Pancreas (tissue), 10 donors: ENCODE results near the gene PTPRR. TPM values are rescaled to one million over a fixed set of nuclear protein-coding genes. Genes with fewer than 3 reads are reported as not detected.

Experiments
- ATAC-seq, 4 donors: fragments of 200-7000 bp; cut with Tn5 transposase; one replicate each; pipeline versions ENCODE4 v1.8.0 to v1.9.1; 2020; ENCODE audit warnings: mild to moderate bottlenecking in 4 of 4, moderate library complexity in 4 of 4
- DNase-seq, 6 donors: peaks; one replicate each; pipeline ENCODE4 v3.0.0-alpha.2; 2020
- FAIRE-seq: peaks from 2 replicates; lab custom pipeline; 2012; peaks lifted over from hg19 to GRCh38; lab: Jason Lieb, UNC
- H3K27ac ChIP-seq, 4 donors: fragments of 200-600 bp; sonication (generic); 1 replicate in 3 of 4; 2 replicates in 1 of 4; pipeline versions ENCODE4 v1.5.0 to v1.8.0; 2020
- H3K27me3 ChIP-seq, 4 donors: fragments of 200-600 bp; one replicate each; pipeline ENCODE4 v1.8.0; 2021
- H3K36me3 ChIP-seq, 3 donors: fragments of 200-600 bp; sonication (generic) in 1 of 3; one replicate each; pipeline versions ENCODE4 v1.5.0 to v1.8.0; 2020 to 2021
- H3K4me1 ChIP-seq, 3 donors: fragments of 200-600 bp; one replicate each; pipeline ENCODE4 v1.8.0; 2021
- H3K4me3 ChIP-seq, 4 donors: fragments of 200-600 bp; sonication (generic) in 2 of 4; one replicate each; pipeline versions ENCODE4 v1.5.0 to v1.8.0; 2020 to 2021
- H3K9me3 ChIP-seq, 4 donors: fragments of 200-600 bp; one replicate each; pipeline ENCODE4 v1.8.0; 2021
- CTCF ChIP-seq, 4 donors: fragments of 200-600 bp; sonication (generic) in 3 of 4; IDR thresholded peaks; one replicate each; pipeline versions ENCODE4 v1.5.0 to v1.8.0; 2021; ENCODE audit warnings: antibody characterized with exemption in 4 of 4
- WGBS, 2 donors: extraction: QIAGEN DNeasy Blood & Tissue Kit; methylation state at CpG; one replicate each; pipeline ENCODE4 v1.1.7; 2013; 5-methylcytosine and 5-hydroxymethylcytosine counted together
- intact Hi-C, 3 donors: fragments of 100-400 bp; cut with DNase I; formaldehyde crosslinking; loops; one replicate each; pipeline versions ENCODE4 v1.11.1 to v1.14.2; 2022
- polyA plus RNA-seq, 2 donors: library from polyadenylated mRNA; stranded (reverse); fragments of 200-250 nt; gene quantifications; one replicate each; pipeline ENCODE4 v1.2.3, GENCODE V29; 2013
- total RNA-seq, 6 donors: library from RNA; stranded (reverse); fragmentation: NEBNext Ultra II Directional in 4 of 6; extraction: Animal tissue kit (Norgen Biotek cat#: 25700) in 4 of 6; gene quantifications; one replicate each; pipeline versions ENCODE4 v1.2.1 to v1.2.4, GENCODE V29; 2021 to 2023
- donor health status: healthy with polysubstance abuse.
- donor health status: DM: no; HTN: no; CAD: no; lungs with moderate emphysema.
- donor health status: DM: no; HTN: no; CAD: no.
- donor health status: control.
- donor health status: control.
- donor health status: Bipolar disorder and iron deficiency.
- donor health status: DM: yes; HTN: yes; CAD: no.
- donor health status: DM: no; HTN: no; CAD: no.
- donor health status: DM: no; HTN: no; CAD: no.
- donor health status: DM: yes; HTN: yes; CAD: no.

Gene PTPRR
- total and polyA plus RNA-seq, 8 donors: 0.14 to 0.72 (median 0.23) TPM; not detected in 3

DNA sequence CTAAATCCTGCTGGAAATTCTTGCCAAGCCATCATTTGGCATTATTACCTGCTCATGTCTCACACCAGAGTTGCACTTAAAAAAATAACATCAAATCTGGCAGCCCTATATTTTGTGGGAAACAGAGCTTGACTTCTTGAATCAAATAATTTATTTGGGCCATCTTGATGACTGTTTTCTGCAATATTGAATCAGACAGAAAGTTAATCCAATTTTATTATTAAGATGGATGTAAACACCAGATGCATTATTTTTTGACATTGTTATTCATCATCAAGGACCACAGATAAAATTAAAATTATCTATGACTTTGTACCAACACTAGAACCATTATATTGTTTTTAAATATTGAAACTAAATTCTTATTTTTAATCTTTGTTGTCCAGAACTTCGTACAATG, 132.9 kb downstream of the PTPRR start:
- DNase-seq (no peak), ATAC-seq (no peak), FAIRE-seq (no peak)
- no peaks in the 10 kb centered on the region for H3K9me3 ChIP-seq
- H3K4me1 ChIP-seq: no peaks in the 10 kb centered on the region
- H3K4me3 ChIP-seq: no peak overlapping the region
- TF ChIP-seq CTCF (IDR thresholded peaks at IDR 0.05): no peak
- H3K27me3 ChIP-seq: peaks cover 0 to 7% (median 0%) of the 10 kb centered on the region in 4 donors
- no peak overlapping the region for H3K27ac ChIP-seq
- intact Hi-C loops: no loop called here
- 44 to 59% methylated on average over 1 of the region's 1 CpG for WGBS, 2 donors
- no peaks in the 10 kb centered on the region for H3K36me3 ChIP-seq

- Histone ChIP-seq H3K27ac (no peak overlapping the region), H3K4me3 (no peak overlapping the region), H3K27me3 (peaks cover 0 to 7% (median 0%) of the 10 kb centered on the region in 4 donors), H3K9me3 (no peaks in the 10 kb centered on the region), H3K4me1 (no peaks in the 10 kb centered on the region), H3K36me3 (no peaks in the 10 kb centered on the region)
- TF ChIP-seq CTCF (IDR thresholded peaks at IDR 0.05): no peak
- no peak for DNase-seq
- FAIRE-seq: no peak
- WGBS, 2 donors: 39 to 52% methylated on average over 2 of the region's 2 CpGs
- no peak for ATAC-seq
- intact Hi-C loops: no loop called here
Observed at GRCh38 chr12:70785896-70786295, 134.6 kb downstream of the PTPRR start.

- FAIRE-seq (no peak), ATAC-seq (no peak)
- 85 to 89% methylated on average over 21 of the region's 21 CpGs for WGBS, 2 donors
Observed at GRCh38 chr12:70784042-70784668, 136.4 kb downstream of the PTPRR start.

GRCh38 chr12:70783455-70783854, 137.1 kb downstream of the PTPRR start:
- H3K27ac ChIP-seq: no peak overlapping the region

More at GRCh38 chr12:70784042-70784668, 136.4 kb downstream of the PTPRR start:
- DNase-seq: peak in 2 of 6 donors; percentile 11 to 53
- intact Hi-C loops: no loop called here
- no peaks in the 10 kb centered on the region for H3K36me3 ChIP-seq
- no peak overlapping the region for H3K27ac ChIP-seq
- no peaks in the 10 kb centered on the region for H3K9me3 ChIP-seq
- no peak overlapping the region for H3K4me3 ChIP-seq
- no peak for TF ChIP-seq CTCF (IDR thresholded peaks at IDR 0.05)
- H3K27me3 ChIP-seq: peaks cover 0 to 4% (median 0%) of the 10 kb centered on the region in 4 donors
- H3K4me1 ChIP-seq: no peaks in the 10 kb centered on the region

More at GRCh38 chr12:70783455-70783854, 137.1 kb downstream of the PTPRR start:
- intact Hi-C loops: no loop called here
- Histone ChIP-seq H3K4me3 (no peak overlapping the region), H3K4me1 (no peaks in the 10 kb centered on the region), H3K36me3 (no peaks in the 10 kb centered on the region), H3K27me3 (no peaks in the 10 kb centered on the region), H3K9me3 (no peaks in the 10 kb centered on the region)
- TF ChIP-seq CTCF (IDR thresholded peaks at IDR 0.05): no peak
- DNase-seq (peak in 1 of 6 donors; percentile 23), ATAC-seq (no peak), FAIRE-seq (no peak)
- WGBS, 2 donors: 56 to 76% methylated on average over 2 of the region's 2 CpGs
